Activated B cell treated with CpG ODN at 0.5 μM for 24 hours (primary cell): ENCODE results near the gene BRD4. TPM values are rescaled to one million over a fixed set of nuclear protein-coding genes. Genes with fewer than 3 reads are reported as not detected.

Experiments used
- ATAC-seq: fragments of 200-7000 bp; cut with Tn5 transposase; one replicate; pipeline ENCODE4 v1.10.0; 2021; ENCODE audit warnings: low read depth, mild to moderate bottlenecking, moderate library complexity
- CTCF ChIA-PET: fragments of 350-600 bp; sonication (Branson Sonifier 250); formaldehyde crosslinking; loops from one replicate; lab custom pipeline; 2021; ENCODE audit warnings: antibody characterized with exemption; lab: Charles Lee
- POLR2A ChIA-PET: fragments of 350-600 bp; sonication (Branson Sonifier 250); formaldehyde crosslinking; loops from one replicate; lab custom pipeline; 2021; ENCODE audit warnings: antibody characterized with exemption; lab: Charles Lee
- DNase-seq: peaks from one replicate; pipeline ENCODE4 v3.0.0; 2022
- H3K27ac Mint-ChIP-seq: one replicate; pipeline ENCODE4 v1.8.0; 2020; ENCODE audit warnings: mixed read lengths
- H3K27me3 Mint-ChIP-seq: one replicate; pipeline ENCODE4 v1.8.0; 2021; ENCODE audit warnings: mixed read lengths
- H3K36me3 Mint-ChIP-seq: one replicate; pipeline ENCODE4 v1.8.0; 2021; ENCODE audit warnings: low read depth, mixed read lengths
- H3K4me1 Mint-ChIP-seq: one replicate; pipeline ENCODE4 v1.8.0; 2021; ENCODE audit warnings: mixed read lengths
- H3K4me3 Mint-ChIP-seq: one replicate; pipeline ENCODE4 v1.8.0; 2020; ENCODE audit warnings: mild to moderate bottlenecking, mixed read lengths
- H3K9me3 Mint-ChIP-seq: one replicate; pipeline ENCODE4 v1.8.0; 2020; ENCODE audit warnings: mixed read lengths
- intact Hi-C: fragments of 100-400 bp; cut with micrococcal nuclease; formaldehyde crosslinking; loops from one replicate; pipeline ENCODE4 v1.15.1; 2024
- total RNA-seq: library from RNA; stranded (reverse); gene quantifications from 2 replicates; pipeline ENCODE4 v1.2.3, GENCODE V29; 2022
- TF ChIP-seq, protein P1 (sequence below): fragments of 200-600 bp; IDR thresholded peaks from one replicate; pipeline ENCODE4 v1.8.0; 2022; ENCODE audit warnings: antibody characterized with exemption, mild to moderate bottlenecking

The BRD4 gene
- total RNA-seq, 1 donor from 2014 or later, result 164 TPM

DNA sequence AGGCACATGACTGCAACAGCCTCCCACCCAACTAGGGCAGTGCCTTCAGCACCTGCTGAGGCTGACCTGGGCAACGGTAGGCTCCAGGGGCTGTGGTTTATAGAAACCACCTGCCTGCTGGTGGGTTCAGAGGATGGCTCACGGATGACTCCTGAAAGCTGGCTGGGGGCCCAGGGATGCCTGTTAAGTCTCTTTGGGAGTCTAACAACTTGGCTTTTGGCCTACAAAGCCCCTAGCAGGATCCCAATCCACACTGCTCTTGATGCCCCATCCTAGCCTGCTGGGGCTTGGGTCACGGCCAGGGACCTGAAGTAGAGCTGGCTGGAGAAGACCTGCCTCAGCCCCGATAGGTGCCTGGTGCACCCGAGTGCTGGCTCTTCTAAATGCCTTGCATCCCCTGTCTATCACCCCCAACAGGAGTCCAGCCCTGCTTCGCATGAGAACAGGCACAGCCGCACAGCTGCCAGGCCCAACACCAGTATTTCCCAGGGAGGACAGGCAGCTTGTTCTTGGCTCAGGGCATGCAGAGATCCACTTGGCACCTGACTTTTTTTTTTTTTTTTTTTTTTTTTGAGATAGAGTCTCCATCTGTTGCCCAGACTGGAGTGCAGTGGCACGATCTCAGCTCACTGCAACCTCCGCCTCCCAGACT, 91.0 kb downstream of the BRD4 start:
- intact Hi-C loops, result no loop called here
- Mint-ChIP-seq H3K4me3 (no peak overlapping the region), H3K27ac (no peak overlapping the region), H3K9me3 (no peaks in the 10 kb centered on the region), H3K36me3 (peaks cover 79% of the 10 kb centered on the region), H3K27me3 (no peaks in the 10 kb centered on the region), H3K4me1 (no peaks in the 10 kb centered on the region)
- ATAC-seq (no peak), DNase-seq (no peak)
- ChIA-PET CTCF (no interaction called here), POLR2A (no interaction called here)
- TF ChIP-seq, protein P1, sequence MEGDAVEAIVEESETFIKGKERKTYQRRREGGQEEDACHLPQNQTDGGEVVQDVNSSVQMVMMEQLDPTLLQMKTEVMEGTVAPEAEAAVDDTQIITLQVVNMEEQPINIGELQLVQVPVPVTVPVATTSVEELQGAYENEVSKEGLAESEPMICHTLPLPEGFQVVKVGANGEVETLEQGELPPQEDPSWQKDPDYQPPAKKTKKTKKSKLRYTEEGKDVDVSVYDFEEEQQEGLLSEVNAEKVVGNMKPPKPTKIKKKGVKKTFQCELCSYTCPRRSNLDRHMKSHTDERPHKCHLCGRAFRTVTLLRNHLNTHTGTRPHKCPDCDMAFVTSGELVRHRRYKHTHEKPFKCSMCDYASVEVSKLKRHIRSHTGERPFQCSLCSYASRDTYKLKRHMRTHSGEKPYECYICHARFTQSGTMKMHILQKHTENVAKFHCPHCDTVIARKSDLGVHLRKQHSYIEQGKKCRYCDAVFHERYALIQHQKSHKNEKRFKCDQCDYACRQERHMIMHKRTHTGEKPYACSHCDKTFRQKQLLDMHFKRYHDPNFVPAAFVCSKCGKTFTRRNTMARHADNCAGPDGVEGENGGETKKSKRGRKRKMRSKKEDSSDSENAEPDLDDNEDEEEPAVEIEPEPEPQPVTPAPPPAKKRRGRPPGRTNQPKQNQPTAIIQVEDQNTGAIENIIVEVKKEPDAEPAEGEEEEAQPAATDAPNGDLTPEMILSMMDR, result no peak

DNA sequence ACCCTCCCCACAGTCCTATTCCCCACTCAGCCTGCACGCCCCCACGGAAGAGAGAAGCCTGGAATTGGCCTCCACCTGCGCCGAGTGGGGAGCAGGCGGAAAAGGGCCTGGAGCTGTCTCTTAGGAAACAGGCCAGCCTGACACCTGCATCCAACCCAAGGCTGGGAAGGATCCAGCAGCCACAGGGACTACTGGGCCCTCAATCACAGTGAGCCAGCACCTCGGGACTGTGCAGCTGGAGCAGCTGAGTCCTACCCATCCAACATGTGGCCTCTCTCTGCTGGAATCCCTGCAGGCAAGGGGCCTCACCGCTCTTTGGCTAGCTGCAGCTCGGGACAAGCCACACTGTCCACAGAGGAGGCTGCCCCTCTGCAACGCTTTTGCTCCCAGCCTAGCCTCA, 91.8 kb downstream of the BRD4 start:
- POLR2A ChIA-PET, result no interaction called here
- no peak overlapping the region for H3K4me3 Mint-ChIP-seq
- ATAC-seq (no peak), DNase-seq (no peak)
- no peaks in the 10 kb centered on the region for H3K9me3 Mint-ChIP-seq
- no peaks in the 10 kb centered on the region for H3K4me1 Mint-ChIP-seq
- no peak overlapping the region for H3K27ac Mint-ChIP-seq
- TF ChIP-seq, protein P1, result no peak
- intact Hi-C loops, result no loop called here
- no peaks in the 10 kb centered on the region for H3K27me3 Mint-ChIP-seq
- CTCF ChIA-PET, result no interaction called here
- H3K36me3 Mint-ChIP-seq, result peaks cover 79% of the 10 kb centered on the region

DNA sequence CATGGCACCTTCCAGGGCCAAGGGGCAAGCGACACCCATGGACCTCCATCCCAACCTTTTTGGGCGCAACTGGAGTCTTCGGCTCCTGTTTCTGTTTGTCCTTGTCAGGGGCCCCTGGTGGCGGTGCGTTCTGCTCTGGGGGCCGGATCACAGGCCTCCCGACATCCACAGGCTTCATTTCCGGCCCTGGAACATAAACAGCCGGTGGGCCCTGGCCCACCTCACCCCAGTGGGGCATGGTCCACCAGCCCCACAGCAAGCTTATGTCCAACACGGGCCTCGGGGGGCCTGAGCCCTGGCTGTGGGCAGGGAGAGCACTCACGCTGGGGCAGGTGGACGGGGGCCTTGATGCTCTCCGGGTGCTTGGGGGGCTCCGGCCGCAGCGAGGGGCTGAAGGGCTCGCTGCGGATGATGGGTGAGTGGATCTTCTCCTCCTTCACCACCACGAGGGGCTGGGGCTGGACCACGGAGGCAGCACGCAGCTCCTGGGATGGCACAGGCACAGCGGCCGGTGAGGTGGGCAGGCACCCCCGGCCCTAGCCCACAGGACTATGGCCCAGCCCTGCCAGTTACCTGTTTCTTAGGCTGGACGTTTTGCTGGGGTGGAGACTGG, 92.9 kb downstream of the BRD4 start:
- ATAC-seq (no peak), DNase-seq (no peak)
- intact Hi-C loops, result loop anchor here (10.0 kb wide), 1 partner anchor 65 kb away; no protein-coding TSS in a partner anchor
- Mint-ChIP-seq H3K27ac (no peak overlapping the region), H3K9me3 (no peaks in the 10 kb centered on the region), H3K4me3 (no peak overlapping the region), H3K36me3 (peaks cover 71% of the 10 kb centered on the region), H3K27me3 (no peaks in the 10 kb centered on the region), H3K4me1 (peaks cover 4% of the 10 kb centered on the region)
- POLR2A ChIA-PET, result interaction anchor here (0.6 kb wide), 1 partner anchor 78 kb away, joined by 14 read pairs; no protein-coding TSS in a partner anchor
- CTCF ChIA-PET, result no interaction called here
- TF ChIP-seq, protein P1, result no peak

DNA sequence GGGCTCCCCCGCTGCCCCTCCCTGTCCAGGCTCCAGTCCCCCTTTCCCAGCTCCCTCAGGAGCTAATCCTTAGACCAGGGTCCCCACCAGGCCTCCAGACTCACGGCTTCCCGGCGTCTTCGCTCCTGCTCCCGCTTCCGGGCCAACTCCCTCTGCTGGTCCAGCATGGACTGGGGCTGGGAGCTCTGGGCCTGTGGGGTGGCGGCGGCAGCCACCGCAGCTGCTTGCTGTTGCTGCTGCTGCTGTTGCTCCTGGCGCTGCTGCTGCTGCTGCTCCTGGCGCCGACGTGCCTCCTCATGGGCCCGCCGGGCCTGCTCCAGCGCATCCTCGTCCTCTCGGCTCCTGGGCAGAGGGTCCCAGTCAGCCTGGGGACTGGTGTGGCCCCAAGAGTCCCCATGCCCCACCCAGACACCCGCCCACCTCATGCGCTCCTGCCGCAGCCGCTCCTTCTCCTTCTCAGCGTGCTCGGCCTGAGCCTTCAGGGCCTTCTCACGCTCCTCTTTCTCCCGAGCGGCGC, 93.6 kb downstream of the BRD4 start:
- TF ChIP-seq, protein P1, result no peak
- no peak for DNase-seq
- ChIA-PET POLR2A (no interaction called here), CTCF (no interaction called here)
- intact Hi-C loops, result loop anchor here (10.0 kb wide), 1 partner anchor 64 kb away; no protein-coding TSS in a partner anchor
- Mint-ChIP-seq H3K4me3 (no peak overlapping the region), H3K4me1 (peaks cover 11% of the 10 kb centered on the region), H3K27me3 (no peaks in the 10 kb centered on the region), H3K27ac (no peak overlapping the region), H3K9me3 (no peaks in the 10 kb centered on the region), H3K36me3 (peaks cover 66% of the 10 kb centered on the region)
- no peak for ATAC-seq
